Activated T-helper 9 cell treated with anti-CD3 and anti-CD28 coated beads, Interleukin-2, amount 50 U/mL, for 16 hours (primary cell): ENCODE measurements around the gene MN1.

ENCODE experiments used
- DNase-seq: peaks from one replicate; pipeline ENCODE4 v3.0.0-alpha.2; 2020; ENCODE audit warnings: low read depth

MN1 gene

DNA sequence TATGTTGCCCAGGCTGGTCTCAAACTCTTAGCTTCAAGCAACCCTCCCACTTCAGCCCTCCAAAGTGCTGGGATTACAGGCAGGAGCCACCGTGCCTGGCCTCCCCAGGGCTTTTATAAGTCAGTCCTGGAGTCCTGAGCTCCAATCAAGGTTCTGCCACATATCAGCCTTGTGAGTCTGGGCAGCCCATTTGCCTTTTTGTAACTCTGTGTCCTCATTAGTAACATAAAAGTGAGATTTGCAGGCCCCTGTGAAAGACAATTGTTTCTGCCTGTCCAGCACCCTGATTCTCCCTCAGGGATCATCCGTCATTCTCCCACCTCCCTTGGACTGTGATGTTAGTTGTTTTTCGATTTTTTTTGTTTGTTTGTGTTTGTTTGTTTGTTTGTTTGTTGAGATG, 89.8 kb downstream of the MN1 start:
- DNase-seq, result no peak

DNA sequence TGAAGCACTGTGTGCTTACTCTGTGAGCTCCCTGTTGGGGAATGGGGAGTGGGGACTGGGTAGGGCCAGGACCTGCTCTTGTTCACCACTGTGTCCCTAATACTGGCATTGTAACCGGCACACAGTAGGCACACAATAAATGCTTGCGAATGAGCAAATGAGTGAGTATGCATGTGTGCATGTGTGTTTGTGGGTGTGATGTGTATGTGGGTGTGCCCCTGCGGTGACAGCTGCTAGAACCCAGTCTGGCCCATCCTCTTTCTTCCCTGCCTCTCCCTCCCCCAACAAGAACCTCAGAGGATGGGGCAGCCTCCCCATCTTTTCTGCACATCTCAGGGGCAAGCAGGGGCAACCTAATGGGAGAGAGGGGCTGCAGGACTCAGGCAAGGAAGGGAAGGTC, 90.5 kb downstream of the MN1 start:
- no peak for DNase-seq

DNA sequence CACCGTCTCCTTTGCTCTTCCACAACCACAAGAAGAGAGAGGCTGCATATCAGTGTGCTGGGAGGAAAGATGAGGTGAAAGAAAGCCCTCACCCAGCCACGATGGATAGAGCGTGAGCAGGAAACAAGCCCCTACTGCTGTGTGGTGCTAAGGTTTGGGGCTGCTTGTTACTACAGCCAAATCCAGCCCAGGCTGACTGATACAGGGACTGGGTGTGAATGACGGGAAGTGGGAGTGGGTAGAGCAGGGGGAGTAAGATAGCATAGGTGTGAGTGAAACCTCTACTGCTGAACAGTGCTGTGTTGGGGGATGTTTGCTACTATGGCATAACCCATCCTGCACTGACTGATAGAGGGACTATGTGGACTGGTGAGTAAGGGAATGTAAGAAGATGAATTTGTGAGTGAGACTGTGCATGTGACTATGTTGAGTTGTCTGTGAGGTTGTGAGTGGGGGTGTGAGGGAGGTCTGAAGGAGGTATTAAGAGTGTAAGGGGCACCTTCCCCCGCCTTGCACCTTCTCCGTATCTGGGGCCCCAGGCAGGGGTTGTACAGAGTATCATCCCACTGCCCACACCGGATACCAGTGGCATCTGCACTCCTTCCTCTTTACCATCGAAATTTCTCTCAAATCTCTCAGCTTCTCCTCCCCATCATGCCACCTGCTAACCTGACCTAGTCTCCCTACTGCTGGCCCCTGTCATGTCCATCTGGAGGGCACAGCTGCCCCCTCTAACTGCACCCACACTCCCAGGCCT, 91.5 kb downstream of the MN1 start:
- DNase-seq, result no peak

DNA sequence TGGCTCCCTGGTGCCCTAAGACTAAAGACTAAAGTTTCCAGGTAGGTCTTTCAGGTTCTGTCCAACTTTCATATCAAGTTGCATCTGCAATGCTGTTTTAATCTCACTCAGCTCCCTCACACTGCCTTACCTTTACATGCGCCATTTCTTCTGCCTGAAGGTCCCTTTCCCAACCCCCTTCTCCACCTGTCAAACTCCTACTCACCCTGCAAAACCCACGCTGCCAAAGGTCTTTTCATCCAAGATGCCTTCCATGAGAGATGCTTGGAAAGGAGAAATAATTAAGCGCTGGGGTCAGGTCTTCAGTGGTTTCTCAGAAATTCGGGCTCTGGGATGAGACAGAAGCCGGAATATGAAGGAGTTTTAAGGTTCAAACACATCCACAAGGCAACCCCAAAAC, 95.1 kb downstream of the MN1 start:
- no peak for DNase-seq

DNA sequence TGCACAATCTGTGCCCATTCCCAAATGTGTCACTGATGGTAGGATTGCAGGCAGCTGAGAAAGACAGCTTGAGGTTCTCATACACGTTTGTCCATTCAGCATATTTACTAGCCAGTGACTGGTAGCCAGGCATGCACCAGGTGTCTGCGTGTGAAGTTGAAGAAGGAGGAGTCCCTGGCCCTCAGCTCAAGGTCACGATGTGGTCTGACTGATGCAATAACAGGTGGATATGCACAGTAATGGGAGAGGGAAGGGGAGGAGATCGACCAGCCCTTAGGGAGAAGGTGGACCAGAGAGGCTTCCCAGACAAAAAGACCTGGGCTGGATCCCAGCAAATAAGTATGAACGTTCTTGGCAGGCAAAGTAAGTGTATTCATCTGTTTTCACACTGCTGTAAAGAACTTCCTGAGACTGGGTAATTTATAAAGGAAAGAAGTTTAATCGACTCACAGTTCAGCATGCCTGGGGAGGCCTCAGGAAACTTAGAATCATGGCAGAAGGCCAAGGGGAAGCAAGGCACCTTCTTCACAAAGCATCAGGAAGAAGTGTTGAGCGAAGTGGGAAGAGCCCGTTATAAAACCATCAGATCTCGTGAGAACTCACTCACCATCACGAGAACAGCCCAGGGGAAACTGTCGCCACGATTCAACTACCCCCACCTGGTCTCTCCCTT, 96.0 kb downstream of the MN1 start:
- DNase-seq, result no peak

DNA sequence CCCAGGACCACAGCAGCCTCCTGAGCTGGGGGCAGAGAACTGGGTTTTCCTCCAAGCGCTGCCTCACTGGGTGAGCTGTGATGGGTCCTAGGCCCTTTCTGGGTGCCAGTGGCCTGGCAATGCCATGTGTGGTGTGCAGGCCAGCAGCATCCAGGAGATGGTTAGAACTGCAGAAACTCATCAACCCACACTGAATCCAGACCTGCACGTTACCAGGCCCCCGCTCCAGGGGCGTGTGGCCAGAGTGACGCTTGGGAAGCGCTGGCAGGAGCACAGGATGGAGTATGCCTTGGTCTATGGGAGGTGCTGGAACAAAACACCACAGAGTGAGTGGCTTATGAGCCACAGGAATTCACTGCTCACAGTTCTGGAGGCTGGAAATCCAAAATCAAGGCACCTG, 97.0 kb downstream of the MN1 start:
- DNase-seq, result no peak

DNA sequence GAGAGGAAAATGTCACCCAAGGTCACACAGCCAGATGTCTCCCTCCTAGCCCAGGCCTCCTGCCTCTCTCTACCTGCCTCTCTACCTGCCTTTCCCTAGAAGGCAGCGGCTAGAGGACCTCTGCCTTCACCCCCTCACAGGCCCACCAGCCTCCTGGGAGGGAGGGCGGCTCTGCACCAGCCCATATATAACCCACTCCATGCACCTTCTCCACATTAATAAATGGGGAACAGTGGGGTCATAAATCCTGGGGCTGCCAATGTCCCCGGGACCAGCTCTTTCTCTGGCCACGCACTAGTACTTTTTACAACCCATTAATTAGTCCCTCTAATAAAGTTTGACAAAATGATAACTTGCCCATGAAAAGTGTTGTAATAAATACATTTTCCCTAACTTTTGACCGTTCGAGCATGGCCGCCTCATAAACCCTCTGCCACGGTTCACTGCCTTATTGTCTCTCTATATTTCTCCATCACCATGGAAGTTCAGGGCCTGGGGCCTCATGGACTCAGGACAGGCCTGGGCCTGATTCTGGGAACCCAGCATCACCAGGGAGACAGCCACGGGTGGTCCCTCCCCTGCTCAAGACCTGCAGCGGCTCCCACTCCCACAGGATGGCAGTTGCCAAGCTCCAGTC, 102.1 kb downstream of the MN1 start:
- DNase-seq, result no peak

DNA sequence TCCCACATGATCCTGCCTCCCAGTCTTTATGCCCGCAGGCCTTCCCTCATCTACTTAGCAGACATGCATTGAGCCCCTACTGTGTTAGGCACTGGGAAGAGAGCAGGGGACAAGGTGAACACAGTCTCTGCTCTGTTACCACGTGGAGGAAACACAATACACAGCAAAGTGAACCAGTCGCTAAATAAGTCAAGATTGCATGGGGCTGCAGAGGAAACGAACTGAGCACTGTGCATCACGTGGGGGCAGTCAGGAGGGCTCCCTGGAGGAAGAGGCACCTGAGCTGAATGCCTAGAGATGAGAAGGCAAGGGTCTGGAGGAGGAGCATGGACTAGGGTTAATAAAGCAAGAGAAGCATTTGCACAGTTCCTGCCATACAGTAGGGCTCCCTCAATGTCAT, 102.7 kb downstream of the MN1 start:
- no peak for DNase-seq
